GM19455 (cell line): ENCODE data around the gene PWP2.
A peak's percentile ranks its signal among the peaks of the same experiment; 100 is the strongest.
"Not testable (repeated sequence)": the region's sequence is repeated elsewhere in the genome, so short reads cannot be mapped to it uniquely, and the experiment has no call there.

ENCODE experiments used
- ATAC-seq: cut with Tn5 transposase; IDR thresholded peaks from one replicate; pipeline ENCODE4 v1.9.1; 2021; ENCODE audit not compliant: unreplicated experiment

The PWP2 gene

DNA sequence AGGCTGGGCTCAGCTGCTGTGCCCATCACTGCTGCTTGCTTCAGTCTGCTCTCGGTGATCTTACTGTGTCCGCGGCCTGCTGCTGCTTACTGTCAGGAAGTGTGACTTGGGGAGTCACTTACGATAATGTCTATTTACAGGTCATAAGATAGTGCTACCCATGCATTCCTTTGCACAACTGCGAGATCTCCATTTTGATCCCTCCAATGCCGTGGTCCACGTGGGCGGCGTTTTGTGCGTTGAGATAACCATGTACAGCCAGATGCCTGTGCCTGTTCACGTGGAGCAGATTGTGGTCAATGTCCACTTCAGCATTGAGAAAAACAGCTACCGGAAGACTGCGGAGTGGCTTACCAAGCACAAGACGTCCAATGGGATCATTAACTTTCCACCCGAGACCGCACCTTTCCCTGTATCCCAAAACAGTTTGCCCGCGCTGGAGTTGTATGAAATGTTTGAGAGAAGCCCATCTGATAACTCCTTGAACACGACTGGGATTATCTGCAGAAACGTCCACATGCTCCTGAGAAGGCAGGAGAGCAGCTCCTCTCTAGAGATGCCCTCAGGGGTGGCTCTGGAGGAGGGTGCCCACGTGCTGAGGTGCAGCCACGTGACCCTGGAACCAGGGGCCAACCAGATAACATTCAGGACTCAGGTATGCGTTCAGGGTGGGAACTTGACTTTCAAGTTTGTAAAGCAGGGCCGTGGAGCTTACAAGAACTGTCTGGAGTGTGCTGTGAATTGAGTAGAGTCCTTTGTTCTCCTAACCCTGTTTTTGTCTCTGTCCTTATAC lies 24.4 kb upstream of the PWP2 start:
- ATAC-seq = no peak

DNA sequence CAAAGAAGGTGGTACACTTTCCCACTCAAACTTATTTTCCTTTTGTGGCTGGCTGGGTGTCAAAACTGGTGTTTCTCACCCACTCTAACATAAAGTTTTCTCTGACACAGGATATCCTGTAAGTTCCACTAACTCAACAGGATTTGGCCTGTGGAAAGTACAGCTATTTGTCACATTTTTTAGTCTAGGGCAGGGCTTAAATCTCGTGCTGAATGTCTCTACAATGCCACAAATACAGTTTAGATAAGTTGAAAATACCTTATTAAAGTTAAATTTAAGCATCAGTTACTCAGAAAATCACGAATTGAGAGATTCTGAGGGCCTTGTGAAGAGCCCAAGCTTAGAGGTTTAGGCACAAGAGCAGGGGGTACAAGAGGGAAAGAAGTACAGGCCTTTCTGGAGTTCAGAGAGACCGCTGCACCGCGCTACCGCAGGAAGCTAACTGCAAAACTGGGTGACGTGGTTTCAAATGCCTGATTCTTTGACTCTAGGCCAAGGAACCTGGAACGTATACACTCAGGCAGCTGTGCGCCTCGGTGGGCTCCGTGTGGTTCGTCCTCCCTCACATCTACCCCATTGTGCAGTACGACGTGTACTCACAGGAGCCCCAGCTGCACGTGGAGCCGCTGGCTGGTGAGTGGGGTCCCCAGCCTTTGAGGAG lies 23.4 kb upstream of the PWP2 start:
- no peak for ATAC-seq

DNA sequence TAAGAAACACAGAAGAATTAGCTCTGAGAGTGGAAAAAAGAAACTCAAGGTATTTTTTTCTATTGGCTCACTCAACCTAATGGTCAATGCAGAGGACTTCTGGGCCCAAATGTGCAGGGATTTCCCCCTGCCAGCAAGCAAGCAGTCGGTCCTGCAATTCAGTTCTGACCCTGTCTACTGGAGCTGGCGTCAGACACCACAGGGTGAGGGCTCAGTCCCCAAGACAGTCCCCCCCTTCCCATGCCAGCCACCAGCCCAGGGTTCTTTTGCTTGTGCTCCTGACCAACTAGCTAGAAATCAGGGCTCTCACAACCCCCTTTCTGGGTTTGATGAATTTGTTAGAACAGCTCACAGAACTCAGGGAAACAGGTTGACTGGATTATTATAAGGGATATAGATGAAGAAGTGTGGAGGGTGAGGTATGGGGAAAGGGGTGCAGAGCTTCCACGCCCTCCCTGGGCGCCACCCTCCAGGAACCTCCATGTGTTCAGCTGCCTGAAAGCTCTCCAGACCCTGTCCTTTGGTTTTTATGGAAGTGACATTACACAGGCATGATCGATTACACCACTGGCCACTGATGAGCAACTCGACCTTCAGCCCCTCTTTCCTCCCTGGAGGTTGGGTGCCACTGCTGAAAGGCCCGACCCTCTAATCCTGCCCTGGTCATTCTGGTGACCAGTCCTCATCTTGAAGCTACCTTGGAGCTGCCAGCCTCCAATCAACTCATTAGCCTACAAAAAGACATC lies 22.5 kb upstream of the PWP2 start:
- ATAC-seq = no peak

DNA sequence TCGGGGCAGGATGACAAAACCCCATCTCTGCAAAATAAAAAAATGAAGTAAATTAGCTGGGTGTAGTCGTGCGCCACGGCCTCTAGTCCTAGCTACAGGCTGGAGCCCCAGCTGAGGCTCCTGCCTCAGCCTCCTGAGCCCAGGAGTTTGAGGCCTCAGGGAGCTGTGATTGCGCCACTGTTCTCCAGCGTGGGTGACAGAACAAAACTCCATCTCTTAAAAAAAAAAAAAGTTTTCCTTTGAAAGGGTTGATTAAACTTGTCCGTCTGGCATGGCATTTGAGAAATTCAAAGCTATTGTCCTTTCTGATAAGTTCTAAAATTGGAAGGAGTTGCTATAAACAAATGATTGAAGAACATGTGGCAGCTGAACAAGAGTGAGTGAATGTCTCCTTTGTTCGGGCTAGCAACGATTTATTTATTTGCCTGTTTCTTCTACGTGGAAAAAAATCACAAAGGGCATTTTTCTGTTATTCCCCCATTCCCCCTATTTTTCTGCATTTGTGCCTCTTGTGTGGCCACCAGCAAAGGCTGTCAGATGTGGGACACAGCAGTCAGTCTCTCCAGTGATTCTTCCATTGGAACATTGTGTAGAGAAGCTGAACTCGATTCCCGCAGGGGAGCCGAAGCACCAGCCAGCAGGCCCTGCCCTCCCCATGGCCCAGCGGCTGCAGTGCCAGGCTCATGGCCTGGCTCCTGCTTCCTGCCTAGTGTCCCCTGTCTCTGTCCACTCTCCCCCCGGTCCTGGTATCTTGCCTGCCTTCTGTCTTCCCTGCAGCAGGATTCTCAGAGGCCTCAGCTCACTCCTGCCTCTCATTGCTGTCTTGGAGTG lies 21.5 kb upstream of the PWP2 start:
- ATAC-seq = no peak

DNA sequence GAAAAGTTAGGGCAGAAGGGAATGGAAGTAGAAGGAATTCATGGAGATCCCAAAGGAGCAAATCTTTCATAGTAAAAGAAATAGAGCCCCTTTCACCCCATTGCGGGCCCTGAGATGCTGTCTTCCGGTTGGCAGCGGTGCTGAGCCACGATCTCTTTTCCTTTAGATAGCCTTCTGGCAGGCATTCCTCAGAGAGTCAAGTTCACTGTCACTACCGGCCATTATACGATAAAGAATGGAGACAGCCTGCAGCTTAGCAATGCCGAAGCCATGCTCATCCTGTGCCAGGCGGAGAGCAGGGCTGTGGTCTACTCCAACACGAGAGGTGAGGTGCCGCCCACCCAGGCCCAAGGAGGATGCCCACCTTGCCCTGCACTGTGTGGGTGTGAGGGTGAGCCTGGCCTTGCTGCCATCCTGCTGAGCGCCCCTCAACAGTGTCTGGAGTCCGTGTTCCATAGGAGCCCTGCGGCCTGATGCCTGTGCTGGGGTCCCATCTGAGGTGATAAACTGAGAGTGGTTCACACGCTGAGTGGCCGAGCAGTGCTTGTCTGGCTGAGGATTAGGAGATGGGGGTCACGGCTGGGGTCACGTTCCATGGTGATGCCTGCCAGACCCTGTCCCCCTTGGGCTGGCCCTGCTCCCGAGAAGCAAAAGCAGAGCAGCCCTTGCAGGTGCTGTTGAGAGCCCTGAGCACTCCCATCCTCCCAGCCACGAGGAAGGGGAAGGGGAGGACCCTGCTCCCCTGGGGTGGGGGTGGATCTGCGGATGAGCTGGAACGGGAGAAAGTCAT lies 20.4 kb upstream of the PWP2 start:
- no peak for ATAC-seq

DNA sequence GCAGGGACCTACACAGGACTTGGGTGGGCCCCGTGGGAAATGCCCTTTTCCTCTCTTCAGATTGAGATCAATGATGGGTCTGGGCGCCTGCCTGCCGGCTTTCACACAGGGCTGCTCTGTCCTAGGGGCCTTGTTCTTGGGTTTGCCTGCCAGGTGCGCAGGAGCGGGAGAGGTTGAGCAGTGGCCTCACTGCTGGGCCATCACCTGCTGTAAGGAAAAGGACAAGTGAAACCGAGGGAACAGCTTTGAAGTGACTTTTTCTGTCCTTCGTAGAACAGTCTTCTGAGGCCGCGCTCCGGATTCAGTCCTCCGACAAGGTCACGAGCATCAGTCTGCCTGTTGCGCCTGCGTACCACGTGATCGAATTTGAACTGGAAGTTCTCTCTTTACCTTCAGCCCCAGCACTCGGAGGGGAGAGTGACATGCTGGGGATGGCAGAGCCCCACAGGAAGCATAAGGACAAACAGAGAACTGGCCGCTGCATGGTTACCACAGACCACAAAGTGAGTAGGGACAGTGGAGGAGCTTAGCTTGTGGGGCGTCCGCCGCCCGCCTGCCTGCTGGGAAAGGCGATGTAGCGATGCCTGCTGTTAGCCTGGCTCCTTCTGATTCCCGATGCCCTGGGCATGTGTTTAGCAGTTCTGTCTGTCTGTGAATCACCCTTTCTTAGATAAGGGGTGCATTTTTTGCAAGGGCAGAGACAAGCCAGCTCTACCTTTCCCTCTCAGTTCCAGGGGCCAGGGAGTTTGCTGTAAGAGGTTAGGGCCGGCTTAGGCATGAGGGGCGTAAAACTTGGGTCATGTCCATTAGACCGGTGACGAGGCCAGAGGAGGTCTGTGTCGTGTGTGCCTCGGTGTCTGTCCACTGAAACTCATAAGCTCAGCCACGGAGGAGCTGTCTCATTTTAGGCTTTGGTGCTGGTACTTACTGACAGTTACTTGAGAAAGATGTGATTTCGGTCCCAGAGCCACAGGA lies 19.5 kb upstream of the PWP2 start:
- ATAC-seq = no peak

DNA sequence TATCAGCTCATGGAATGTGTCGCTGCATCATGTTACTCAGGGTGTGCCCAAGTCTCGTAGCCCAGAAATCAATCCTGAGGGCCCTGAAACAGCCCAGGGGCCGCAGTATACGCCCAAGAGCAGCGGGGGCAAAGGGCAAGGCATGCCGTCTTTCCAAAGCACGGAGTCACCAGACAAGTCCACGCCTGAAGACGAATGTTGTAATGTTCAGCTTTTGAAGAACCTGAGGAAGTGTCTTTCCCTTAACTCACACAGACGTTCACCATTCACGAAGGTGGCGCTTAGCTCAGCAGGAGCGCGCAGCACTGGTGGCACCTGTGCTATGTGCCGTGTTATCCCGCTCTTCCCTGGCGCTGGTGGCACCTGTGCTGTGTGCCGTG lies 18.8 kb upstream of the PWP2 start:
- no peak for ATAC-seq

DNA sequence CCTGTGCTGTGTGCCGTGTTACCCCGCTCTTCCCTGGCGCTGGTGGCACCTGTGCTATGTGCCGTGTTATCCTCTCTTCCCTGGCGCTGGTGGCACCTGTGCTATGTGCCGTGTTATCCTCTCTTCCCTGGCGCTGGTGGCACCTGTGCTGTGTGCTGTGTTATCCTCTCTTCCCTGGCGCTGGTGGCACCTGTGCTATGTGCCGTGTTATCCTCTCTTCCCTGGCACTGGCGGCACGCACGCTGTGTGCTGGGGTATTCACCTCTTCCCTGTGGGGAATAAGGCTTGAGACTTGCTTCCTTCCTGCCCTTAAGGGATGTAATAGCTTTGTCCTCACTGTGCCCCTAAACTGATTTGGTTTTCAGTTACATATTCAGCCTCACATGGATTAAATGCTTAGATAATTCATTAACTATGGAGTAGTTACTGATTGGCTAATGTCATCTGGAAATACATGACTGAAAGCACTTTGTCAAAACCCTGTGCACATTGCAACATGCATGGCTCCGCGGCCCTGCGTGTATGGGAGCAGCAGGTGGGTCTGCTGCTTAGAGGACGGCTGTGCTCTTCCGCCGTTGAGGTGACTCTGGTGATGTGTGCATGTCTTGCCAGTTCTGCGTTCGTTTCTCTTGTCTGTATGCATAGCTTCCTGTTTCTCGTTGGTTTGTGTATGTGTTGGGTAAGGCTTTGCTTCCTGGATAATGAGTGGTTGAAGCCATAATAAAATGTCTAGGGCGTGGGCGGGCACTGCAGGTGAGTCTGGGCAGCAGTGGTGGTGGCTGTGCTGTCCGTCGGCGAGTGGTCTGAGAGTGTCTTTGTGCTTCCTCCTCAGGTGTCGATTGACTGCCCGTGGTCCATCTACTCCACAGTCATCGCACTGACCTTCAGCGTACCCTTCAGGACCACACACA lies 17.9 kb upstream of the PWP2 start:
- no peak for ATAC-seq

DNA sequence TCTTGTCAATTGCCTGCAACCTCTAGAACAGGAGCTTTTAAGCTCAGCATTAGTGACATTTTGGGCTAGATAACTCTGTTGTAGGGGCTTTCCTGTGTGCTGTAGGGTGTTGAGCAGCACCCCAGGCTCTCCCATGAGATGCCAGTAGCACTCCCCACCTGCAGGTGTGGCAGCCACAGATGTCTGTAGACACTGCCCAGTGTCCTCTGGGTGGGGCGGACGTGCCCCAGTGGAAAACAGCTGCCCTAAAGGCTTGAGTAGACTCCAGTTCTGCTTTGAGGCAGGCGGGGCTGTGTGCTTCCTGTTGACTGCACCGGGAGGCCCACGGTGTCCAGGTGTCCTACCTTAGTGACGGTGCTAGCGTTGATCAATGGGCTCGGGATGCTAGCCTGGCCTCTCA lies 16.9 kb upstream of the PWP2 start:
- no peak for ATAC-seq

DNA sequence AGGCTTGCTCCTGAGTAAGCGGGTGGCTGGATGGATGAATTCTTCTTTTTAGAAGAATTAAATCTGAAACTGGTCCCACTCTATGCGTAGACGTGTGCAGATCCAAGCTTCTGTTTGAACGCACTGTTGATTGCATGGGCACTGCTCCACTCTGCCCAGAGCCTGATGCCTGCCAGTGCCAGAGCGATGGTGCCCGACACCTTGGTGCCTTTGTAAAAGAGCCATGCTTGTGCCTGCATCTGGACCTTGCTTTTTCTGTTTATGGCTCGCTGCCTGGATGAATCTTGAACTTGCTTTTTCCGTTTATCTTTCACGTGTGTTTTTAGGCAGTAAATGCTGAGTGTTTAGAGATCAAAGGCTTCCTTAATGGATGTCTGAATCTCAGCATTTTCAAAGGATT lies 15.0 kb upstream of the PWP2 start:
- no peak for ATAC-seq

DNA sequence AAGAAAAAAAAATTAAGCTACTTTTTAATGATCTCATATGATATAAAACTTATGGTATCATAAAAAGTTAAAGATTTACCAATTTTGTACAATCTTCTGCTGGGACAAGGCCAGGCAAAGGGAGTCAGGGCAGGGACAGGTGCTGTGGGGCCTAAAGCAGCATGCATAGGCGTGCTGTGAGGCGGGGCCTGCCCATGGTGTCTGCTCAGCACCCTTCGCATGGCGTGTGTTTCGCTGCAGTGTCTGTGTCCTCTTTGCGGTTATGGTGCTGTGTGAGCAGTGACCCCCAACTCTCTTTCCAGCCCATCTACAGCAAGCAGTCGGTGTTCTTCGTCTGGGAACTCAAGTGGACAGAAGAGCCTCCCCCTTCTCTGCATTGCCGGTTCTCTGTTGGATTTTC lies 13.4 kb upstream of the PWP2 start:
- no peak for ATAC-seq

DNA sequence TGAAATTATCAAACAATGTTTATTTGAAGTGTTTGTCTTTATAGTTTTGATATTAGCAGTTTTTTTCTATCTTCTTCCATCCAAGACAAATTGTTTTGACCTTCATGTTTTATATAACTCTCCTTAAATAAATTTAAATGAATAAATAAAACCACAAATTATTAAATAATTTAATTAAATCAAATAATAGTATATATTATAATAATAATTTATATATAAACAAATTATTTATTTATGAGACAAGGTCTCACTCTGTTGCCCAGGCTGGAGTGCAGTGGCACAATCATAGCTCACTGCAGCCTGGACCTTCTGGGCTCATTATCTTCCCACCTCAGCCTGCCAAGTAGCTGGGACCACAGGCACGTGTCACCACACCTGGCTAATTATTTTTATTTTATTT lies 12.4 kb upstream of the PWP2 start:
- no peak for ATAC-seq

DNA sequence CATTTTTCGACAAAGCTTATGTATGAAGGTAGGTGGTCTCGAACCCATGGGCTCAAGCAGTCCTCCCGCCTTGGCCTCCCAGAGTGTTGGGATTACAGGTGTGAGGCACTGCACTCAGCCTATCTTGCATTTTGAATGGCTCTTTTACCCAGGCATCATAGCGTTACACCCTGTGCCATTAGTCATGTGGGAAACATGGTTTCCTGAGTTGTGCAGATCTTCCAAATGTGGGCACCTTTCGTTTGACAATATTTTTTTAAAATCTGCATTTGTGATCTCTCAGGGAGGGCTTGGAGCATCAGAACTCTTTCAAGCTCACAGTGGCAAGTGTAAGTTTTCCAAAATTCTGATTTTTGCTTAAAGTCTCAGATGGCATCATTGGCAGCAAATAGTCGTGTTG lies 8.7 kb upstream of the PWP2 start:
- not testable (repeated sequence) for ATAC-seq

DNA sequence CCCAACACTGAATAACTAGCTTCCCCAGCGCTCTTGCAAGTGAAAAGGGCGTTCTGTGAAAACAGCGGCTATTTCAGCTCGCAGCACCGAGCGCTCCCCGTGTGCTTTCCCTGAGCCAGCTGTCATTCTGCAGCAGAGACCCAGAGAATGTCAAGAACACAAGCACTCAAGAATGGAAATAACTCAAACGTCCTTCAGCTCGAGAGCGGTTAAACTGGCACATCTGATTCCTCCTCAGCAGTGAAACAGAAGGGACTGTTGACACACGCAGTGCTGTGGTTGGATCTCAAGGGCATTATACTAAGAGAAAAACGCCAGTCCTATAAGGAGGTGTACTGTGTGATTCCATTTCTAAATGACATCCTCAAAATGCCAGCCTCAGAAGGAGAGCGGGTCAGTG lies 8.2 kb upstream of the PWP2 start:
- not testable (repeated sequence) for ATAC-seq

DNA sequence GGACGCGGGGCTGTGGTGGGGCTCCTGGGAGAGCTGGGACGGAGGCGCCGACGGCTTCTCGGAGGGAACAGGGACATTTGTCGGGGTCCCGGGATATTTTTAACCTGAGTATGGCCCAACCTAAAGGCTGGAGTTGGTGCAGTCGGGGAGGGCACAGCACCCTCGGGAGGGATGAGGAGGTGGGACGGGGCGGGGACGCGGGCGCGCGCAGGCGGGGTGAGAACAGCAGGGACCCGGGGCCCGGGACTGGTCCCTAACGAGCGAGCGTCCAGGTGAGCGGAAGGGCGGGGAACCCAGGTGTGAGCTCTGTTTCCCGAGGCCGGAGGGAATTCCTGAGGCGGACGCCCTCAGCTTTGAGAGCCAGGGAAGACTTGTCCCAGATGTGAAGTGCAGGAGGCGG lies 390 bp downstream of the PWP2 start:
- ATAC-seq = peak; percentile 26

DNA sequence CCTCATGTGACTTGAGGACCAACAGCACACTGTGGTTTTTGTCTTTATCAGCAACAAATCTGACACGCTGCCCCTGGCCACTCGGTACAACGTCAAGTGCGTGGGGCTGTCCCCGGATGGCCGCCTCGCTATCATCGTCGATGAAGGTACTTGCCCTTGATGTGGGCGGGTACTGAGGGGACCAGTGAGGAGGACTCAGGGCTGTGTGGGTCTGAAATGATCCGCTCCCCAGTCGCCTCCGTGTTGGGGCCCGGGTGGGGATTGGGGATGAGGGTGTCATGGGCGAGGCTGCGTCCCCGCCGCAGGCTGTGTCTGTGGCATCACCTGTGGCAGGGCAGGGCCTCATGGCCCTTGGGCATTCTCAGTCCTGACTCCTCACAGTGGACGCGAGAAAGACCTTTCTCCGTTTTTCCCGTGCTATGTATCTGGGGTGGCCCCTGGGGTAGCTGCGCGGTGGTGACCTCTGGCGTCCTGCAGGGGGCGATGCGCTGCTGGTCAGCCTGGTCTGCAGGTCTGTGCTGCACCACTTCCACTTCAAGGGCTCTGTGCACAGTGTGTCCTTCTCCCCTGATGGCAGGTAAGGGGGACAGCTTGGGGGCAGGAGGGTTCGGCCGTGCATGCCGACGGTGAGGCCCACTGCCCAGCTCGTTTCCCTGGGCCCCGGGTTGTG lies 6.6 kb downstream of the PWP2 start:
- ATAC-seq = not testable (repeated sequence)

DNA sequence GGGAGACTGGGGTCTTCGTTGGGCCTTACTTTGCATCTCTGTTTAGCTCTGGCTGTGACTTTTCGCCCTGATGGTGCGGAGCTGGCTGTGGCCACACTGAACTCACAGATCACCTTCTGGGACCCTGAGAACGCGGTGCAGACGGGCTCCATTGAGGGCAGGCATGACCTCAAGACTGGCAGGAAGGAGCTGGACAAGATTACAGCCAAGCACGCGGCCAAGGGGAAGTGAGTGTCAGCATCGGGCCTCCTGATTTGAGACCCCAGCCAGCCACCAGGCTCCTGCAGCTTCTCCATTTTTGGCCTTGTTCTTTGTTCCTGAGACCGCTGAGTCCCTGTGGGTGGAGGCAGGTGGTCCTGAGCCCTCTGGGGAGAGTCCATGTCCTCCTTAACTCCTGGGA lies 14.9 kb downstream of the PWP2 start:
- ATAC-seq = not testable (repeated sequence)

DNA sequence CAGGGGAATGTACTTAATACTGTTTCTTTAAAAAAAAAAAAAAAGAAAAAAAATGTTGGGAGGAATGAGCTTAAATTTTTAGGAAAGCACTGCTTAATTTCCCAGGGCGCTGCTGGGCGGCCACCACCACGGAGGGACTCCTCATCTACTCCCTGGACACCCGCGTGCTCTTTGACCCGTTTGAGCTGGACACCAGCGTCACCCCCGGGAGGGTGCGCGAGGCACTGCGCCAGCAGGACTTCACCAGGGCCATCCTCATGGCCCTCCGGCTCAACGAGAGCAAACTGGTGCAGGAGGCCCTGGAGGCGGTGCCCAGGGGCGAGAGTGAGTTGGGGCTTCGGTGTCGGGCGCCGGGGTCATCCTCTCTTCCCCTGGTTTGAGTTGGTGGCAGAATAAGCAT lies 20.6 kb downstream of the PWP2 start:
- ATAC-seq = not testable (repeated sequence)
